ENCODE data around the gene ARAP3.

DNA sequence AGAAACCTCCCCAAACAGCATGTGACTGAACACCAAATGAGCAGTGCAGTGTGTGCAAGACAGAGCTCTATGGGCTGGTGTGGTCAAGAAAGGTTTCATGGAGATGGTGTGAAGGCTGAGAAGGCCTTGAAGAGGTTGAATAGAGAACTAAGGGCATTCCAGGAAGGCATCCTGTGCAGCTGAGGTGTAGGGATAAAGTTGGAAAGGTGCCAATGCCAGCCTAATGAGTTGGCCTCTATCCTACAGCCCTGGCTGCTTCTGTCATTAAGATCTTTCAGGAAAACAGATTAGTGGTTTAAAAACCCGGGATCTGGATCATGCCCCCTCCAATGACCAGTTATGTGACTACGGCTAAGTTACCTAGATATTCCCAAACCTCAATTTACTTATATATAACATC, 49.4 kb downstream of the ARAP3 start:
- TF ChIP-seq POLR2A (IDR thresholded peaks at IDR 0.05) (no peak), POLR2AphosphoS5 (IDR thresholded peaks at IDR 0.05) (no peak)
- TF ChIP-seq, protein P1, sequence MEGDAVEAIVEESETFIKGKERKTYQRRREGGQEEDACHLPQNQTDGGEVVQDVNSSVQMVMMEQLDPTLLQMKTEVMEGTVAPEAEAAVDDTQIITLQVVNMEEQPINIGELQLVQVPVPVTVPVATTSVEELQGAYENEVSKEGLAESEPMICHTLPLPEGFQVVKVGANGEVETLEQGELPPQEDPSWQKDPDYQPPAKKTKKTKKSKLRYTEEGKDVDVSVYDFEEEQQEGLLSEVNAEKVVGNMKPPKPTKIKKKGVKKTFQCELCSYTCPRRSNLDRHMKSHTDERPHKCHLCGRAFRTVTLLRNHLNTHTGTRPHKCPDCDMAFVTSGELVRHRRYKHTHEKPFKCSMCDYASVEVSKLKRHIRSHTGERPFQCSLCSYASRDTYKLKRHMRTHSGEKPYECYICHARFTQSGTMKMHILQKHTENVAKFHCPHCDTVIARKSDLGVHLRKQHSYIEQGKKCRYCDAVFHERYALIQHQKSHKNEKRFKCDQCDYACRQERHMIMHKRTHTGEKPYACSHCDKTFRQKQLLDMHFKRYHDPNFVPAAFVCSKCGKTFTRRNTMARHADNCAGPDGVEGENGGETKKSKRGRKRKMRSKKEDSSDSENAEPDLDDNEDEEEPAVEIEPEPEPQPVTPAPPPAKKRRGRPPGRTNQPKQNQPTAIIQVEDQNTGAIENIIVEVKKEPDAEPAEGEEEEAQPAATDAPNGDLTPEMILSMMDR (IDR thresholded peaks at IDR 0.05), result no peak
